ENCODE data around the gene FYN. TPM values are rescaled to one million over a fixed set of nuclear protein-coding genes. Genes with fewer than 3 reads are reported as not detected.

FYN gene
- total RNA-seq, 1 experiment from 2014 or later: 18.5 TPM

DNA sequence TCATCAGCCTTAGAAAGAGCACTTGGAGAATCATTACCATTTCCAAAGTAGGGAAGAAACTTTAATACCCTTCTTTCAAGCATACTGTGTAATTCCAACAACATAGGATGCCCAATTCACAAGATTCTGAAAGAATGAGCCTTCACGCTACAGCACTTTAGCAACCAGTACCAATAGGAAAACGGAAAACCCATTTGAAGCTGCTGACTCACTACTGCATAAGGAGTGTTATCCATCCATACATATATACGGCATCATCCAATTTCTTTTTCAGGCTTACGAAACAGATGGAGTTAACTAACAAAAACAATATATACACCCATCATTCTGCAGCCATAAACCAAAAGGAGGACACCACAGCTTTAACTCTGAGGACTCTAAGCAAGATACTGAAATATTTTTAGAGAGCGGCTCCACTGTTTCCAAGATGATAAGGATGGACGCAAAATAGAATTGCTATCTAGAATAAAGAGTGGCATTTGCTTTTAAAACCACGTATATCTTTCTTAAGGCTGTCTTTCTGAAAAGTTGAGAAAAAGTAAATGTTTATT lies 24.9 kb downstream of the FYN start:
- Histone ChIP-seq H3K9me2 (ENCODE audit: insufficient read depth) (no peaks in the 10 kb centered on the region), H3K36me3 (ENCODE audit: control insufficient read depth in 1 of 2, insufficient read depth in 2 of 2, low read length in 2 of 2) (no peaks in the 10 kb centered on the region), H3K4me2 (ENCODE audit: low read length) (no peak overlapping the region), H3K4me3 (replicated peaks in 1 of 2; ENCODE audit: low read depth in 1 of 2, low read length in 2 of 2) (no peak overlapping the region), H3K9ac (ENCODE audit: low read length) (no peak overlapping the region), H3K27me3 (ENCODE audit: insufficient read depth, low read length) (no peaks in the 10 kb centered on the region), H2AFZ (ENCODE audit: low read depth, low read length, poor library complexity, severe bottlenecking) (no peak overlapping the region), H3K79me2 (ENCODE audit: insufficient read depth, low read length) (no peaks in the 10 kb centered on the region), H3K27ac (ENCODE audit: low read depth, low read length) (no peak overlapping the region), H4K20me1 (ENCODE audit: insufficient read depth) (no peaks in the 10 kb centered on the region), H3K9me3 (ENCODE audit: control insufficient read depth in 1 of 2, insufficient read depth in 1 of 2, low read depth in 1 of 2, low read length in 2 of 2) (no peaks in the 10 kb centered on the region), H3K4me1 (ENCODE audit: control insufficient read depth in 1 of 2, insufficient read depth in 2 of 2, low read length in 2 of 2) (no peaks in the 10 kb centered on the region)
- ChIA-PET POLR2A (no interaction called here), RAD21 (ENCODE audit: low non-redundant PET in 1 of 2, low total read pairs in 2 of 2, uncharacterized antibody in 2 of 2, unreplicated experiment in 2 of 2) (no interaction called here), CTCF (no interaction called here)
- no TSS peak for BruUV-seq (replicated peaks)
- ATAC-seq: no peak
- DNase-seq (ENCODE audit: low read depth, low spot score): no peak
- intact Hi-C loops (cut with micrococcal nuclease): no loop called here
- TF ChIP-seq YY1 (IDR thresholded peaks at IDR 0.05; ENCODE audit: extremely low read depth, insufficient replicate concordance, low read depth, low read length) (no peak), POLR2AphosphoS5 (IDR thresholded peaks at IDR 0.05; ENCODE audit: low read depth, low read length) (no peak), FOSL1 (IDR thresholded peaks at IDR 0.05; ENCODE audit: low read depth) (no peak), CBX3 (IDR thresholded peaks at IDR 0.05; ENCODE audit: low read depth) (no peak), POLR2A (IDR thresholded peaks at IDR 0.05; ENCODE audit: borderline replicate concordance, extremely low read depth, insufficient read depth, insufficient read length) (no peak), SP1 (IDR thresholded peaks at IDR 0.05; ENCODE audit: low read depth) (no peak), EZH2phosphoT487 (IDR thresholded peaks at IDR 0.05; ENCODE audit: borderline replicate concordance) (no peak), EGR1 (IDR thresholded peaks at IDR 0.05; ENCODE audit: low read depth) (no peak), TCF7L2 (IDR thresholded peaks at IDR 0.05; ENCODE audit: borderline replicate concordance, extremely low read depth, insufficient read depth, insufficient read length) (no peak), ZFX (IDR thresholded peaks at IDR 0.05) (no peak)
- TF ChIP-seq, protein P1, sequence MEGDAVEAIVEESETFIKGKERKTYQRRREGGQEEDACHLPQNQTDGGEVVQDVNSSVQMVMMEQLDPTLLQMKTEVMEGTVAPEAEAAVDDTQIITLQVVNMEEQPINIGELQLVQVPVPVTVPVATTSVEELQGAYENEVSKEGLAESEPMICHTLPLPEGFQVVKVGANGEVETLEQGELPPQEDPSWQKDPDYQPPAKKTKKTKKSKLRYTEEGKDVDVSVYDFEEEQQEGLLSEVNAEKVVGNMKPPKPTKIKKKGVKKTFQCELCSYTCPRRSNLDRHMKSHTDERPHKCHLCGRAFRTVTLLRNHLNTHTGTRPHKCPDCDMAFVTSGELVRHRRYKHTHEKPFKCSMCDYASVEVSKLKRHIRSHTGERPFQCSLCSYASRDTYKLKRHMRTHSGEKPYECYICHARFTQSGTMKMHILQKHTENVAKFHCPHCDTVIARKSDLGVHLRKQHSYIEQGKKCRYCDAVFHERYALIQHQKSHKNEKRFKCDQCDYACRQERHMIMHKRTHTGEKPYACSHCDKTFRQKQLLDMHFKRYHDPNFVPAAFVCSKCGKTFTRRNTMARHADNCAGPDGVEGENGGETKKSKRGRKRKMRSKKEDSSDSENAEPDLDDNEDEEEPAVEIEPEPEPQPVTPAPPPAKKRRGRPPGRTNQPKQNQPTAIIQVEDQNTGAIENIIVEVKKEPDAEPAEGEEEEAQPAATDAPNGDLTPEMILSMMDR (IDR thresholded peaks at IDR 0.05 in 2 of 3, conservative IDR thresholded peaks at IDR 0.05 in 1 of 3; ENCODE audit: borderline replicate concordance in 1 of 3, insufficient read depth in 1 of 3, low read depth in 2 of 3, low read length in 2 of 3): no peak
- TF ChIP-seq, protein P2, sequence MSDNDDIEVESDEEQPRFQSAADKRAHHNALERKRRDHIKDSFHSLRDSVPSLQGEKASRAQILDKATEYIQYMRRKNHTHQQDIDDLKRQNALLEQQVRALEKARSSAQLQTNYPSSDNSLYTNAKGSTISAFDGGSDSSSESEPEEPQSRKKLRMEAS (IDR thresholded peaks at IDR 0.05): no peak
- TF ChIP-seq, protein P3, sequence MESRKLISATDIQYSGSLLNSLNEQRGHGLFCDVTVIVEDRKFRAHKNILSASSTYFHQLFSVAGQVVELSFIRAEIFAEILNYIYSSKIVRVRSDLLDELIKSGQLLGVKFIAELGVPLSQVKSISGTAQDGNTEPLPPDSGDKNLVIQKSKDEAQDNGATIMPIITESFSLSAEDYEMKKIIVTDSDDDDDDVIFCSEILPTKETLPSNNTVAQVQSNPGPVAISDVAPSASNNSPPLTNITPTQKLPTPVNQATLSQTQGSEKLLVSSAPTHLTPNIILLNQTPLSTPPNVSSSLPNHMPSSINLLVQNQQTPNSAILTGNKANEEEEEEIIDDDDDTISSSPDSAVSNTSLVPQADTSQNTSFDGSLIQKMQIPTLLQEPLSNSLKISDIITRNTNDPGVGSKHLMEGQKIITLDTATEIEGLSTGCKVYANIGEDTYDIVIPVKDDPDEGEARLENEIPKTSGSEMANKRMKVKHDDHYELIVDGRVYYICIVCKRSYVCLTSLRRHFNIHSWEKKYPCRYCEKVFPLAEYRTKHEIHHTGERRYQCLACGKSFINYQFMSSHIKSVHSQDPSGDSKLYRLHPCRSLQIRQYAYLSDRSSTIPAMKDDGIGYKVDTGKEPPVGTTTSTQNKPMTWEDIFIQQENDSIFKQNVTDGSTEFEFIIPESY (IDR thresholded peaks at IDR 0.05; ENCODE audit: extremely low read depth, insufficient replicate concordance, low read length): no peak
- TF ChIP-seq, protein P4, sequence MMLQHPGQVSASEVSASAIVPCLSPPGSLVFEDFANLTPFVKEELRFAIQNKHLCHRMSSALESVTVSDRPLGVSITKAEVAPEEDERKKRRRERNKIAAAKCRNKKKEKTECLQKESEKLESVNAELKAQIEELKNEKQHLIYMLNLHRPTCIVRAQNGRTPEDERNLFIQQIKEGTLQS (IDR thresholded peaks at IDR 0.05): no peak
